ENCODE data around the gene SLC26A11.

GRCh38 chr17:80183581-80184422 is 36.4 kb upstream of the SLC26A11 start:
- no peak for TF ChIP-seq CTCF (IDR thresholded peaks at IDR 0.05)
- no peak for TF ChIP-seq POLR2A (IDR thresholded peaks at IDR 0.05)

Data from thyroid gland (tissue), 4 donors.